Loucy (cell line): Measurements from ENCODE around the gene NAV1.

Source experiments
- H2AFZ ChIP-seq: fragments of 200-600 bp; sonication (generic); 2 replicates; pipeline ENCODE4 v1.6.0; 2016; ENCODE audit warnings: antibody characterized with exemption, mild to moderate bottlenecking, low read length, moderate library complexity
- H3F3A ChIP-seq: fragments of 200-600 bp; 2 replicates; pipeline ENCODE4 v1.6.0; 2016; ENCODE audit warnings: antibody characterized with exemption, low read depth, mild to moderate bottlenecking
- H3K27me3 ChIP-seq: fragments of 200-600 bp; sonication (generic); 2 replicates; pipeline ENCODE4 v1.6.1; 2014; ENCODE audit warnings: low read length, mild to moderate bottlenecking; ENCODE audit not compliant: insufficient read depth, poor library complexity, severe bottlenecking
- H3K36me3 ChIP-seq: fragments of 200-600 bp; sonication (generic); 2 replicates; pipeline ENCODE4 v1.6.1; 2016; ENCODE audit warnings: low read length; ENCODE audit not compliant: insufficient read depth
- H3K4me1 ChIP-seq: fragments of 200-600 bp; sonication (generic); 2 replicates; pipeline ENCODE4 v1.5.1; 2014; ENCODE audit warnings: low read length, mild to moderate bottlenecking; ENCODE audit not compliant: insufficient read depth, poor library complexity, severe bottlenecking
- H3K4me2 ChIP-seq: fragments of 200-600 bp; sonication (generic); 2 replicates; pipeline ENCODE4 v1.6.0; 2014; ENCODE audit warnings: antibody characterized with exemption, low read length, low read depth, mild to moderate bottlenecking; ENCODE audit not compliant: poor library complexity, severe bottlenecking
- H3K4me3 ChIP-seq: fragments of 200-600 bp; sonication (generic); 2 replicates; pipeline ENCODE4 v1.5.1; 2014; ENCODE audit warnings: low read length, mild to moderate bottlenecking, mixed read lengths; ENCODE audit not compliant: poor library complexity, severe bottlenecking
- H3K79me2 ChIP-seq: fragments of 200-600 bp; sonication (generic); 2 replicates; pipeline ENCODE4 v1.6.1; 2014; ENCODE audit warnings: low read length; ENCODE audit not compliant: insufficient read depth
- H3K9ac ChIP-seq: fragments of 200-600 bp; sonication (generic); 2 replicates; pipeline ENCODE4 v1.6.0; 2014; ENCODE audit warnings: mild to moderate bottlenecking, low read depth, low read length, moderate library complexity; ENCODE audit not compliant: poor library complexity, severe bottlenecking
- H3K9me2 ChIP-seq: fragments of 200-600 bp; sonication (generic); replicated peaks from 2 replicates; pipeline ENCODE4 v1.6.1; 2016; ENCODE audit warnings: low read depth, low read length, mixed read lengths
- H3K9me3 ChIP-seq: fragments of 200-600 bp; sonication (generic); 2 replicates; pipeline ENCODE4 v1.6.1; 2014; ENCODE audit warnings: mild to moderate bottlenecking, antibody characterized with exemption, low read length, low read depth; ENCODE audit not compliant: insufficient read depth
- H4K20me1 ChIP-seq: fragments of 200-600 bp; sonication (generic); 2 replicates; pipeline ENCODE4 v1.6.0; 2014; ENCODE audit warnings: antibody characterized with exemption, low read length, mild to moderate bottlenecking; ENCODE audit not compliant: insufficient read depth, poor library complexity, severe bottlenecking
- CTCF ChIP-seq: fragments of 200-600 bp; sonication (generic); conservative IDR thresholded peaks from 2 replicates; pipeline ENCODE4 v1.5.1; 2014; ENCODE audit warnings: mild to moderate bottlenecking, antibody characterized with exemption, low read length
- EZH2phosphoT487 ChIP-seq: fragments of 200-600 bp; IDR thresholded peaks from 2 replicates; pipeline ENCODE4 v1.6.1; 2018; ENCODE audit warnings: antibody characterized with exemption, mild to moderate bottlenecking, moderate library complexity, borderline replicate concordance

Gene NAV1

GRCh38 chr1:201566529-201566823, 27.5 kb downstream of the NAV1 start:
- Histone ChIP-seq H3K36me3 (no peaks in the 10 kb centered on the region), H3F3A (no peaks in the 10 kb centered on the region), H4K20me1 (no peaks in the 10 kb centered on the region), H3K4me2 (no peak overlapping the region), H3K79me2 (no peaks in the 10 kb centered on the region), H3K4me1 (no peaks in the 10 kb centered on the region), H3K27me3 (no peaks in the 10 kb centered on the region), H3K4me3 (no peak overlapping the region), H3K9ac (no peak overlapping the region), H3K9me2 (no peaks in the 10 kb centered on the region), H2AFZ (no peak overlapping the region), H3K9me3 (no peaks in the 10 kb centered on the region)
- TF ChIP-seq CTCF (no peak), EZH2phosphoT487 (no peak)

- Histone ChIP-seq H3K36me3 (no peaks in the 10 kb centered on the region), H4K20me1 (no peaks in the 10 kb centered on the region), H3K4me2 (no peak overlapping the region), H3K9ac (no peak overlapping the region), H3K4me3 (no peak overlapping the region), H3K9me3 (no peaks in the 10 kb centered on the region), H3K4me1 (no peaks in the 10 kb centered on the region), H3F3A (no peaks in the 10 kb centered on the region), H3K27me3 (no peaks in the 10 kb centered on the region), H3K79me2 (no peaks in the 10 kb centered on the region), H3K9me2 (no peaks in the 10 kb centered on the region), H2AFZ (no peak overlapping the region)
- TF ChIP-seq EZH2phosphoT487 = no peak
- TF ChIP-seq CTCF = no peak
Observed at GRCh38 chr1:201566933-201567801, 28.2 kb downstream of the NAV1 start.

- H3K9ac ChIP-seq = no peak overlapping the region
- no peaks in the 10 kb centered on the region for H3K27me3 ChIP-seq
- no peaks in the 10 kb centered on the region for H3F3A ChIP-seq
- TF ChIP-seq CTCF = no peak
- TF ChIP-seq EZH2phosphoT487 = no peak
- no peaks in the 10 kb centered on the region for H3K36me3 ChIP-seq
- H3K4me2 ChIP-seq = no peak overlapping the region
- no peaks in the 10 kb centered on the region for H3K9me3 ChIP-seq
- no peaks in the 10 kb centered on the region for H3K9me2 ChIP-seq
- no peaks in the 10 kb centered on the region for H3K79me2 ChIP-seq
- no peak overlapping the region for H2AFZ ChIP-seq
- H3K4me3 ChIP-seq = no peak overlapping the region
- H3K4me1 ChIP-seq = no peaks in the 10 kb centered on the region
- H4K20me1 ChIP-seq = no peaks in the 10 kb centered on the region
Observed at GRCh38 chr1:201568265-201568664, 29.3 kb downstream of the NAV1 start.
